SU-DHL-6 (cell line): ENCODE measurements around the gene SYT15.

ENCODE experiments used
- EZH2phosphoT487 ChIP-seq: fragments of 200-600 bp; sonication (generic), shearing (Covaris generic); conservative IDR thresholded peaks from 2 replicates; pipeline ENCODE4 v1.6.1; 2018; ENCODE audit warnings: mild to moderate bottlenecking, antibody characterized with exemption, low read length, moderate library complexity, mixed read lengths
- TF ChIP-seq, protein P1 (sequence below): fragments of 200-600 bp; sonication (generic); IDR thresholded peaks from one replicate; pipeline ENCODE4 v1.5.1; 2017; ENCODE audit warnings: antibody characterized with exemption, mild to moderate bottlenecking, low read length, moderate library complexity; ENCODE audit not compliant: insufficient read depth, poor library complexity, severe bottlenecking

- TF ChIP-seq, protein P1, sequence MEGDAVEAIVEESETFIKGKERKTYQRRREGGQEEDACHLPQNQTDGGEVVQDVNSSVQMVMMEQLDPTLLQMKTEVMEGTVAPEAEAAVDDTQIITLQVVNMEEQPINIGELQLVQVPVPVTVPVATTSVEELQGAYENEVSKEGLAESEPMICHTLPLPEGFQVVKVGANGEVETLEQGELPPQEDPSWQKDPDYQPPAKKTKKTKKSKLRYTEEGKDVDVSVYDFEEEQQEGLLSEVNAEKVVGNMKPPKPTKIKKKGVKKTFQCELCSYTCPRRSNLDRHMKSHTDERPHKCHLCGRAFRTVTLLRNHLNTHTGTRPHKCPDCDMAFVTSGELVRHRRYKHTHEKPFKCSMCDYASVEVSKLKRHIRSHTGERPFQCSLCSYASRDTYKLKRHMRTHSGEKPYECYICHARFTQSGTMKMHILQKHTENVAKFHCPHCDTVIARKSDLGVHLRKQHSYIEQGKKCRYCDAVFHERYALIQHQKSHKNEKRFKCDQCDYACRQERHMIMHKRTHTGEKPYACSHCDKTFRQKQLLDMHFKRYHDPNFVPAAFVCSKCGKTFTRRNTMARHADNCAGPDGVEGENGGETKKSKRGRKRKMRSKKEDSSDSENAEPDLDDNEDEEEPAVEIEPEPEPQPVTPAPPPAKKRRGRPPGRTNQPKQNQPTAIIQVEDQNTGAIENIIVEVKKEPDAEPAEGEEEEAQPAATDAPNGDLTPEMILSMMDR, result no peak
- no peak for TF ChIP-seq EZH2phosphoT487
Observed at GRCh38 chr10:46545861-46546590, 32.9 kb upstream of the SYT15 start.
